Measurements from ENCODE around the gene CALCOCO2.

- no peak for TF ChIP-seq CTCF (IDR thresholded peaks at IDR 0.05)
- no peak for TF ChIP-seq JUN (IDR thresholded peaks at IDR 0.05)
- no peak for TF ChIP-seq EP300 (IDR thresholded peaks at IDR 0.05)
- no peak for TF ChIP-seq SREBF2 (IDR thresholded peaks at IDR 0.05)
- no peak for TF ChIP-seq CEBPB (IDR thresholded peaks at IDR 0.05)
- no peak for TF ChIP-seq ELK1 (IDR thresholded peaks at IDR 0.05; ENCODE audit: low read depth, low read length)
- TF ChIP-seq RFX5 (IDR thresholded peaks at IDR 0.05) = no peak
- no peak for TF ChIP-seq POLR2A (IDR thresholded peaks at IDR 0.05; ENCODE audit: low read length)
- TF ChIP-seq POLR2AphosphoS2 (conservative IDR thresholded peaks at IDR 0.05; ENCODE audit: low read length) = no peak
- TF ChIP-seq CHD2 (IDR thresholded peaks at IDR 0.05; ENCODE audit: low read length, partially characterized antibody) = no peak
Observed at GRCh38 chr17:48840441-48840840, 9.6 kb downstream of the CALCOCO2 start.

Data from A549 (cell line).